Sigmoid colon (tissue), 4 donors: ENCODE data around the gene TRMT1.

ENCODE experiments used
- EP300 ChIP-seq, 4 donors: sonication (generic); formaldehyde crosslinking; IDR thresholded peaks; one replicate each; pipeline ENCODE4 v1.6.1; 2017; ENCODE audit warnings: antibody characterized with exemption in 4 of 4
- POLR2A ChIP-seq, 2 donors: fragments of 450-650 bp; IDR thresholded peaks; one replicate each; pipeline ENCODE4 v1.6.1; 2016; ENCODE audit warnings: antibody characterized with exemption in 2 of 2, mild to moderate bottlenecking in 2 of 2, moderate library complexity in 2 of 2
- POLR2AphosphoS5 ChIP-seq, 4 donors: sonication (generic); formaldehyde crosslinking; IDR thresholded peaks; one replicate each; pipeline ENCODE4 v1.6.1; 2017; ENCODE audit warnings: antibody characterized with exemption in 4 of 4
- TF ChIP-seq, protein P1 (sequence below), 4 experiments: fragments of 450-650 bp in 3 of 4; fragments of 200-600 bp in 1 of 4; IDR thresholded peaks; one replicate each; pipeline ENCODE4 v1.5.1; 2016 to 2019; ENCODE audit warnings: antibody characterized with exemption in 4 of 4, mild to moderate bottlenecking in 3 of 4, moderate library complexity in 2 of 4

DNA sequence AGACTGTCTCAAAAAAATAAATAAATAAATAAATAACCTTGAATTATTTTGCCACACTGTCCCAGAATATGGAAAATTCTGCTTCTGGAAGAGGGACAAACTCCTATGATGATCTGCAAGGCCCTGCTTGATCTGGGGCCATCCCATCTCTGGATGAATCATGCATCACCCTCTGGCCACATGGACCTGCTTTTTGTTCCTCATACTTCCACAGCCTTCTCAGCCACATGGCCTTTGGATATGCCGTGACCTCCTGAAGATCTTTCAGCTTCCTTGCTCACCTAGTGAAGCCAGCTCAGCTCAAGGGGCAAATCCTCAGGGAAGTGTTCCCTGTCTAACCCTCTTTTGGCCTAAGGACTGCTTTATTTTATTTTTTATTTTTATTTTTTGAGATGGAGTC lies 44.0 kb upstream of the TRMT1 start:
- TF ChIP-seq, protein P1, sequence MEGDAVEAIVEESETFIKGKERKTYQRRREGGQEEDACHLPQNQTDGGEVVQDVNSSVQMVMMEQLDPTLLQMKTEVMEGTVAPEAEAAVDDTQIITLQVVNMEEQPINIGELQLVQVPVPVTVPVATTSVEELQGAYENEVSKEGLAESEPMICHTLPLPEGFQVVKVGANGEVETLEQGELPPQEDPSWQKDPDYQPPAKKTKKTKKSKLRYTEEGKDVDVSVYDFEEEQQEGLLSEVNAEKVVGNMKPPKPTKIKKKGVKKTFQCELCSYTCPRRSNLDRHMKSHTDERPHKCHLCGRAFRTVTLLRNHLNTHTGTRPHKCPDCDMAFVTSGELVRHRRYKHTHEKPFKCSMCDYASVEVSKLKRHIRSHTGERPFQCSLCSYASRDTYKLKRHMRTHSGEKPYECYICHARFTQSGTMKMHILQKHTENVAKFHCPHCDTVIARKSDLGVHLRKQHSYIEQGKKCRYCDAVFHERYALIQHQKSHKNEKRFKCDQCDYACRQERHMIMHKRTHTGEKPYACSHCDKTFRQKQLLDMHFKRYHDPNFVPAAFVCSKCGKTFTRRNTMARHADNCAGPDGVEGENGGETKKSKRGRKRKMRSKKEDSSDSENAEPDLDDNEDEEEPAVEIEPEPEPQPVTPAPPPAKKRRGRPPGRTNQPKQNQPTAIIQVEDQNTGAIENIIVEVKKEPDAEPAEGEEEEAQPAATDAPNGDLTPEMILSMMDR (IDR thresholded peaks at IDR 0.05) = no peak
- TF ChIP-seq POLR2A (IDR thresholded peaks at IDR 0.05) = no peak
- no peak for TF ChIP-seq POLR2AphosphoS5 (IDR thresholded peaks at IDR 0.05)
- no peak for TF ChIP-seq EP300 (IDR thresholded peaks at IDR 0.05)
